HG03175 (cell line): ENCODE results near the gene SIGLEC1.

Source experiments
- ATAC-seq: cut with Tn5 transposase; IDR thresholded peaks from one replicate; pipeline ENCODE4 v1.9.1; 2021; ENCODE audit warnings: mild to moderate bottlenecking, moderate library complexity; ENCODE audit not compliant: unreplicated experiment

SIGLEC1 gene

GRCh38 chr20:3744806-3745685, 32.6 kb upstream of the SIGLEC1 start:
- no peak for ATAC-seq

DNA sequence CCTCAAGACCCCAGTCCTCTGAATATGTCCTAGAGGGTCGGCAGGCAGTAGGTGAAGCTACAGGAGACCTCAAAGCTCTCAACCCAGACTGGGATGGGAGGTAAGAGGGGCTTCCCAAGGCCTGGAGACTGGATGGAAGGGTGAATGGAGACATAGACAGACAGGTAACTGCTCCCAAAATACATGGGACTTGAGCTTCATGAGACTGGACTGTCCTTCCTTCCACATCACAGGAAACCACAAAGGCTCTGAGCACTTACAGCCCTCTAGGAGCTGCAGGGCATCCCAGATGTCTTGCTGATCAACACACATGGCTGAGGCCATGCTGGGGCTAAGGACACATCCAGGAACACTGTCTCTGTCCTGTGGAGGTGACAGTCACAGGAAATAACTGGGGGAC, 31.6 kb upstream of the SIGLEC1 start:
- no peak for ATAC-seq

GRCh38 chr20:3743251-3743650, 30.9 kb upstream of the SIGLEC1 start:
- ATAC-seq, result no peak

DNA sequence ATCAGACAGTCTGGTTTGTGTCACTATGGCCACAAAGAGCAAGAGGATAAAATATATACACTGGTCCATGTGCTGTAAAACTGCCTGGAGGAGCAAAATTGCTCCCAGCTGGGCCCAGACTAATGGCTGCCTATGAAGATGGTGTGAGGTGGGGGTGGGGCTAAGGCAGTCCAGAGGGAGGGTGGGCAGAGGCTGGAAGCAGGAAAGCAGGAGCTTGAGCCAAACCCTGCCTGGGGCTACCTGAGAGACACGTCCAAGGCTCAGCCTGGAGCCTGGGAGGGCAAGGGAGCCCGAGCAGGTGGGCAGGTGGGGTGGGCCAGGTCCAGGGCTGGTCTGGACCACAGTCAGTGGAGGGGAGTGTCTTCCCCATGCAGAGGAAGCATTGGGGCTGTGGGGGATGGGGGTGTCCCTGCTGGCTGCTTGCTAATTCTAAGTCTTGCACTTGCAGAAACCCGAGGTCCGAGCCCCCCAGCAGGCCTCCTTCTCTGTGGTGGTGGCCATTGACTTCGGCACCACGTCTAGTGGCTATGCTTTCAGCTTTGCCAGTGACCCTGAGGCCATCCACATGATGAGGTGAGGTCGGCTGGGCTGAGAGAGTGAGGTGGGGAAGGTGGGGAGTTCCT, 29.5 kb upstream of the SIGLEC1 start:
- ATAC-seq, result no peak

DNA sequence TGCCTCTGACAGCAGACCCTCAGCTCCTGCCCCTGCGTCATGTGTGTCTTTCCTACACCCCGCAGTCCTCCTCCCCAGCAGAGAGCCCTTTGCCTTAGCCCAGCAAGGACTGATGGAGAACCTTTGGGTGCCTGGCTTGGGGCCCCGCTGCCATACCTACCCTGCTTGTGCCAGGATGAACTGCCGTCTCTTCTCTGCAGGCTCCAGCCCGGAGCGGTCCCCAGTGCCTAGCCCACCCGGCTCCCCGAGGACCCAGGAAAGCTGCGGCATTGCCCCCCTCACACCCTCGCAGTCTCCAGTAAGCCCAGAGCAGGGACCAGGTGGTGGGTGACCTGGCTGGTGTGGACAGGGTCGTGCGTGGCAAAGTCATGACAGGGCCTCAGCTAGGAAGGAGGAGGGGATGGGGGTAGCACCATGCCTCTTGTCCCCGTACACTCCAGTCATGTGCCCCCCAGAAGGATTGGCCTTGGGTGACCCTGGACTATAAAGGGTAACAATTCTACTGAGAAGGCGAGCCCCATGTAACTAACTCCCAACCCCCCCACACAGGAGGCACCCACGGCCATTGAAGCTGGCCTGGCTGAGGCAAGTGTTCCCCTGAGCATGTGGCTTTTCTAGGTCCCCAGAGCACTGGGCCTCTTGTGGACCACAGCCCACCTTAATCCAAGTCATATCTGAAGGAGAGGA, 28.4 kb upstream of the SIGLEC1 start:
- ATAC-seq, result no peak

DNA sequence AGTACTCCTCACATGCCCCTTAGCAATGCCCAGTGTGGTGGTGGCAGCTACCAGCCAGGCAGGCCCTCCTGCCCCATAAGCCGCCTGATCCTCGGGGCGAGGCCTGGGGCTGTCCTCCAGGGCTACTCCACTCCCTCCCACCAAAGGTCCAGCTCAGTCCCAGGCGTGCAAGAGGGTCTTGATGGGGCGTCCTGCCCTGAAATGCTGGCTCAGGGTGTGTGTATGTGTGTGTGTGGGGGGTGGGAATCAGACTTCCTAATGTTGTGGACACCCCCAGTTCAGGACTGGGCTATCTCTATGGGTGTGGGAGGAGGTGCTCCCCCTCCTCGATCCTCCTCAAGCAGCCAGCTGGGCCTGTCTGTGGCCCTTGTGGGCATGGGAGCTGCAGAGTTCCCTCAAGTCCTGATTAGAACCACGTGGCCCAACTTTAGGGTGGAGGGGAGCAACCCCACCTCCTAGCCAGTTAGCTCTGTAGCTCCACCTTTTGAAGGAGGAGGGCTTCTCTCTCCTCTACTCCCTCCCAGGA, 27.6 kb upstream of the SIGLEC1 start:
- no peak for ATAC-seq

DNA sequence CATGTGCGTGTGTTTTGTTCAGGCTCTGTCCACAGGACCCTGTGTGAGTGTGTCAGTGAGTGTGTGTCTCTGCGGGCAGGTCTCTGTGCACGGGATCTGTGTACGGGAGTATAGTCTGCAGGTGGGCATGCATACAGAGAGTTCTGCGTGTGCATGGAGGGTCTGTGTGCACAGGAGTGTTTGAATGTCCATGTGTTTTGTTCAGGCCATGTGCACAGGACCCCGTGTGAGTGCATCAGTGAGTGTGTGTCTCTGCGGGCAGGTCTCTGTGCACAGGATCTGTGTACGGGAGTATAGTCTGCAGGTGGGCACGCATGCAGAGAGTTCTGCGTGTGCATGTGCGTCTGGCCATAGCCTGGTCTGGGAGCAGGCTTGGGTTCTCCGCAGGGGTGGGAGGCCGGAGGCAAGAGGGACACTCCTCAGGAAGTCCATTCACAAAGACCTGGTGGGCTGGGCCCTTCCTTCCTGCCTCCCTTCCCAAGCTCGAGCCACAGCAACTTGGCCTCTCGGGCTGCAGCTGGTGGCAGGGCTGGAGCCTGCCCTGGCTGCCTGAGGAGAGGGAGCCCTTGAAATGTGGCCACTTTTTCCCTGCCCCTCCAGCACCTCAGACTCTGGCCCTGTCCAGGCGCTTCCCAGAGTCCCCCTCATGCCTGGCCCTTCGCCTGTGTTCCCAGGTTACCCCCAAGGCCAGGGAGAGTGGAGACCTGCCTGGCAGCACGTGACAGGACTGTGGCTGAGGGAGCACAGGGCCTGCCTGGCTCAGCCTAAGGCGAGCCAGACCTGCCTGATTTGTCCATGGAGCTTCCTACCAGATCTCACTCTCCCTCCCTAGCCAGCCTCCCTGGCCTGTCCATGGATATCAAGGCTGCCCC, 26.9 kb upstream of the SIGLEC1 start:
- ATAC-seq, result no peak

GRCh38 chr20:3738111-3739053, 26.0 kb upstream of the SIGLEC1 start:
- no peak for ATAC-seq

DNA sequence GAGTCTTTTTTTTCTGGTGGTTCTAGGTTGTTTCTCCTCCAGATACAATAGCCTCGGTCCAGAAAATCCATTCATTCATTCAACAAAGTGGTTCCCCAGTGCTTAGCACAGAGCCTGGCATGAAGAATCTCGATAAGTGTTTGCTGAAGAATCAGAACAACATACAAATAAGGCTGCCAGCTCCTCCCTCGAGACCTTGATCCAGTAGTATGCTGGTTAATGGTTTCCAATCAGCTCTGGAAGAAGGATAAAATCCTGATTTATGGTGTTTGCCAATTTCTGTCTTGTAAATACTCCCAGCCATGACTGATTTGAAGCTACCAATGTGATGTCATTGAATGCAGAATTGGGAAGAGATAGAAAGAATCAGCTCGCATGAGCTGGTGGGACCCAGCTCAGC, 23.4 kb upstream of the SIGLEC1 start:
- ATAC-seq, result no peak

GRCh38 chr20:3734111-3734843, 21.9 kb upstream of the SIGLEC1 start:
- no peak for ATAC-seq

- ATAC-seq, result no peak
These were observed 21.0 kb upstream of the SIGLEC1 start for GRCh38 chr20:3733119-3733995.

- ATAC-seq, result no peak
These were observed 20.1 kb upstream of the SIGLEC1 start, which contains the start of gene HSPA12B for GRCh38 chr20:3732327-3733118. HSPA12B (plus strand) TSS chr20:3732685; CDS start chr20:3738675, 5,990 bp downstream.

- ATAC-seq, result no peak
These were observed 19.5 kb upstream of the SIGLEC1 start for GRCh38 chr20:3731944-3732326.

DNA sequence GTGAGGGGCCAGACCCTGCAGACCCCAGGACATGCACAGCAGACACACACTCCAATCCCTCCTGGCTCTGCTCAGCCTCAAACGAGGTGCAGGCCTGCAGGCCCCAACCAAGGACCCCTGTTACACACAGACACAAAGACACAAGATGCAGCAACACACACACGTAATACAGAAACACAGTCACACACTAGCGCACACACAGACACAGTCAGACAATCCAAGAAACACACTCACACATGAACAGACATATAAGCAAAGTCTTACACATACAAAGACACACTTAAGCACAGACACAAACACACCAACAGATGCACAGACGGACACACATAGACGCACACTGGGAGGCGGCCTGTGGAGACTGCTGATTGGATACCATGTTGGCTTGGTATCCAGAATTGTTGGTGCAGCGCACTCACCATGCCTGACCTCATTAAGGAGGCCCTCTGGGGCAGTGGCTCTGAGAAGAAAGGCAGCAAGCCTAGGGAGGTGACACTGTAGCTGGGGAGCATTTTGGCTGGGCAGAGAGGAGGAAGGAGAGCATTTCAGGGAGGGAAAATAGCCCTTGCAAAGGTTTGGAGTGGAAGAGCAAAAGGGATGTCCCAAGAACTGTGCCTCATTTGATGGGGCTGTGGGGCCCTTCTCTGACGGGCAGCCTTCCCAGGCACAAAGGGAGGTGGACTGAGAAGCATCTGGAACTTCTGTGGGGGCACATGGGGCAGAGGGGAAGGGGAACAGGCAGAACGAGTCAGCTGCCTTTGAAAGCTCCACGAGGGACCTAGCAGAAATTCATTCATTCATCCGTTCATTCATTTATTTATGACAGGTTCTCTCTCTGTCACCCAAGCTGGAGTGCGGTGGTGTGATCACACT, 18.6 kb upstream of the SIGLEC1 start:
- ATAC-seq, result no peak

GRCh38 chr20:3729811-3730540, 17.6 kb upstream of the SIGLEC1 start:
- ATAC-seq, result no peak
